T-helper 17 cell (primary cell): ENCODE data around the gene NFKBIZ. TPM values are rescaled to one million over a fixed set of nuclear protein-coding genes. Genes with fewer than 3 reads are reported as not detected.
A peak's percentile ranks its signal among the peaks of the same experiment; 100 is the strongest.
"Not testable (repeated sequence)": the region's sequence is repeated elsewhere in the genome, so short reads cannot be mapped to it uniquely, and the experiment has no call there.

Experiments used
- ATAC-seq: fragments of 150-1000 bp; cut with Tn5 transposase; 2 replicates; pipeline ENCODE4 v1.10.0; 2021; ENCODE audit warnings: mild to moderate bottlenecking, moderate library complexity
- DNase-seq, 3 donors: peaks; one replicate each; pipeline versions ENCODE4 v3.0.0 to v3.0.0-alpha.2; 2020 to 2021
- H3K9me3 ChIP-seq: one replicate; pipeline ENCODE4 v1.7.0; 2013; ENCODE audit warnings: low read length, mild to moderate bottlenecking; ENCODE audit not compliant: control insufficient read depth, poor library complexity, severe bottlenecking
- H3K27ac Mint-ChIP-seq: one replicate; pipeline ENCODE4 v1.8.0; 2022; ENCODE audit warnings: mild to moderate bottlenecking, moderate library complexity, mixed read lengths
- H3K27me3 Mint-ChIP-seq: one replicate; pipeline ENCODE4 v1.8.0; 2022; ENCODE audit warnings: mixed read lengths
- H3K36me3 Mint-ChIP-seq: one replicate; pipeline ENCODE4 v1.8.0; 2022; ENCODE audit warnings: low read depth, mixed read lengths
- H3K4me1 Mint-ChIP-seq: one replicate; pipeline ENCODE4 v1.8.0; 2022; ENCODE audit warnings: mild to moderate bottlenecking, mixed read lengths
- H3K4me3 Mint-ChIP-seq: one replicate; pipeline ENCODE4 v1.8.0; 2022; ENCODE audit warnings: mild to moderate bottlenecking, moderate library complexity, mixed read lengths
- total RNA-seq, 4 donors: library from RNA in 2 of 4; stranded (reverse) in 2 of 4; gene quantifications; one replicate each; pipeline ENCODE4 v1.2.3 and lab custom pipeline; 2022 to 2026

Gene NFKBIZ
- total RNA-seq, 2 donors from 2014 or later = 682 to 814 TPM

DNA sequence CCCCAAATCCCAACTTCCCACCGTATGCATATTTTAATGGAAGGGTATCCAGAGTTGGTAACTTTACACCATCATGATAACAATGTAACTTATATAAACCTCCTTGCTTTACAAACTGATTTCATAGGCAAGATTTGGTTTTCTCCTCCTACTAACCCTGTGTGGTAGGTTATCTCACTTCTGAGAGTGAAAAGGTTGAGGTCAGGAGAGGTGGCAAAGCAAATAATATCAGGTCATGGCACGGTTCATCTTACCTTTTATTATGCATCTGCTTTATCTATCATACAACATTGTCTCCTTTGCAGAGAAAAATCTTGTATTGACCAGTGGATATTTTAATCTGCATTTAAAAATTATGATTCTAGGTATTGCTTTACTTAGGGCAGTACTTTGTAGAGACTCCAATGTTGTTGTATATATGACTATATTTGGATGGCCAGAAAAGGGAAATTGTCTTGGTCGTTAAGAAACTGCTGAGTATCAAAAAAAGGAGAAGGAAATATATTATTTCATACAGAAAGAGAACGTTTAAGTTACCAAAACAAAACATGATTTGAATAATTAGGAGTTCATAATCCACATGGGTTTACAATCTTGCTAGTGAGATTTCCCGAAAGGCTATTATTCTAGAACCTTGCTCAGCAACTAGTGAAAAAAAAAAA, 30.4 kb downstream of the NFKBIZ start:
- DNase-seq = no peak
- no peaks in the 10 kb centered on the region for H3K9me3 ChIP-seq
- Mint-ChIP-seq H3K27me3 (no peaks in the 10 kb centered on the region), H3K4me1 (peaks cover 2% of the 10 kb centered on the region), H3K27ac (no peak overlapping the region), H3K36me3 (no peaks in the 10 kb centered on the region), H3K4me3 (no peak overlapping the region)
- no peak for ATAC-seq

GRCh38 chr3:101884776-101885175, 35.5 kb downstream of the NFKBIZ start:
- Mint-ChIP-seq H3K4me3 (no peak overlapping the region), H3K4me1 (no peaks in the 10 kb centered on the region), H3K27ac (no peak overlapping the region), H3K27me3 (no peaks in the 10 kb centered on the region), H3K36me3 (peaks cover 2% of the 10 kb centered on the region)
- DNase-seq = no peak
- ATAC-seq = no peak
- no peaks in the 10 kb centered on the region for H3K9me3 ChIP-seq

DNA sequence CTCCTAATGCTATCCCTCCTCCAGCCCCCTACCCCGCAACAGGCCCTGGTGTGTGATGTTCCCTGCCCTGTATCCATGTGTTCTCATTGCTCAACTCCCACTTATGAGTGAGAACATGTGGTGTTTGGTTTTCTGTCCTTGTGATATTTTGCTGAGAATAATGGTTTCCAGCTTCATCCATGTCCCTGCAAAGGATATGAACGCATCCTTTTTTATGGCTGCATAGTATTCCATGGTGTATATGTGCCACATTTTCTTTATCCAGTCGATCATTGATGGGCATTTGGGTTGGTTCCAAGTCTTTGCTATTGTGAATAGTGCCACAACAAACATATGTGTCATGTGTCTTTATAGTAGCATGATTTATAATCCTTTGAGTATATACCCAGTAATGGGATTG, 36.3 kb downstream of the NFKBIZ start:
- H3K27me3 Mint-ChIP-seq, H3K4me1 Mint-ChIP-seq, H3K27ac Mint-ChIP-seq, H3K36me3 Mint-ChIP-seq, ATAC-seq, H3K4me3 Mint-ChIP-seq, DNase-seq, H3K9me3 ChIP-seq: not testable (repeated sequence)

GRCh38 chr3:101886626-101887025, 37.3 kb downstream of the NFKBIZ start:
- no peak overlapping the region for H3K27ac Mint-ChIP-seq
- no peaks in the 10 kb centered on the region for H3K9me3 ChIP-seq
- ATAC-seq (no peak), DNase-seq (no peak)
- no peaks in the 10 kb centered on the region for H3K4me1 Mint-ChIP-seq
- H3K36me3 Mint-ChIP-seq = peaks cover 2% of the 10 kb centered on the region
- H3K4me3 Mint-ChIP-seq = no peak overlapping the region
- no peaks in the 10 kb centered on the region for H3K27me3 Mint-ChIP-seq

- Mint-ChIP-seq H3K27ac (no peak overlapping the region), H3K4me1 (no peaks in the 10 kb centered on the region), H3K4me3 (no peak overlapping the region), H3K36me3 (peaks cover 2% of the 10 kb centered on the region), H3K27me3 (no peaks in the 10 kb centered on the region)
- no peak for DNase-seq
- H3K9me3 ChIP-seq = no peaks in the 10 kb centered on the region
- no peak for ATAC-seq
Observed at GRCh38 chr3:101888653-101889052, 39.3 kb downstream of the NFKBIZ start.

- Mint-ChIP-seq H3K27me3 (no peaks in the 10 kb centered on the region), H3K4me3 (no peak overlapping the region), H3K4me1 (no peaks in the 10 kb centered on the region), H3K27ac (no peak overlapping the region), H3K36me3 (no peaks in the 10 kb centered on the region)
- ATAC-seq (no peak), DNase-seq (no peak)
- no peaks in the 10 kb centered on the region for H3K9me3 ChIP-seq
Observed at GRCh38 chr3:101890716-101891115, 41.4 kb downstream of the NFKBIZ start.

GRCh38 chr3:101892648-101893047, 43.3 kb downstream of the NFKBIZ start:
- no peaks in the 10 kb centered on the region for H3K27me3 Mint-ChIP-seq
- H3K4me1 Mint-ChIP-seq = no peaks in the 10 kb centered on the region
- no peaks in the 10 kb centered on the region for H3K36me3 Mint-ChIP-seq
- no peaks in the 10 kb centered on the region for H3K9me3 ChIP-seq
- DNase-seq (no peak), ATAC-seq (no peak)
- no peak overlapping the region for H3K27ac Mint-ChIP-seq
- no peak overlapping the region for H3K4me3 Mint-ChIP-seq

GRCh38 chr3:101896083-101896757, 46.9 kb downstream of the NFKBIZ start:
- no peaks in the 10 kb centered on the region for H3K9me3 ChIP-seq
- DNase-seq = no peak
- Mint-ChIP-seq H3K36me3 (no peaks in the 10 kb centered on the region), H3K4me1 (no peaks in the 10 kb centered on the region), H3K27ac (no peak overlapping the region), H3K4me3 (no peak overlapping the region), H3K27me3 (no peaks in the 10 kb centered on the region)
- no peak for ATAC-seq

DNA sequence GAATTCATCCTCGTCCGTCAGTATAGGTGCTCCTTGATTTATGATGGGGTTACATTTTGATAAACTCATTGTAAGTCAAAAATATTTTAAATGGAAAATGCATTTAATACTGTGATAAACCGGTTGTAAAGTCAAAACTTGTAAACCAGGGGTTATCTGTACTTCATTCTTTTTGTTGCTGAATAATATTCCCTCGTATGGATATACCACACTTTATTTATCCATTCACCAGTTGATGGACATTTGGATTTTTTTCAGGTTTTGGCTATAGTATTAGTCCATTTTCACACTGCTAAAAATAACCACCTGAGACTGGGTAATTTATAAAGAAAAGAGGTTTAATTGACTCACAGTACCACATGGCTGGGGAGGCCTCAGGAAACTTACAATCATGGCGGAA, 47.7 kb downstream of the NFKBIZ start:
- peaks cover 2% of the 10 kb centered on the region for H3K4me1 Mint-ChIP-seq
- H3K4me3 Mint-ChIP-seq = no peak overlapping the region
- H3K9me3 ChIP-seq = no peaks in the 10 kb centered on the region
- no peak overlapping the region for H3K27ac Mint-ChIP-seq
- no peaks in the 10 kb centered on the region for H3K27me3 Mint-ChIP-seq
- ATAC-seq (no peak), DNase-seq (no peak)
- no peaks in the 10 kb centered on the region for H3K36me3 Mint-ChIP-seq

GRCh38 chr3:101898039-101898438, 48.7 kb downstream of the NFKBIZ start:
- H3K9me3 ChIP-seq = no peaks in the 10 kb centered on the region
- ATAC-seq = no peak
- Mint-ChIP-seq H3K36me3 (no peaks in the 10 kb centered on the region), H3K27ac (no peak overlapping the region), H3K27me3 (no peaks in the 10 kb centered on the region), H3K4me1 (peaks cover 3% of the 10 kb centered on the region), H3K4me3 (no peak overlapping the region)
- DNase-seq = no peak

DNA sequence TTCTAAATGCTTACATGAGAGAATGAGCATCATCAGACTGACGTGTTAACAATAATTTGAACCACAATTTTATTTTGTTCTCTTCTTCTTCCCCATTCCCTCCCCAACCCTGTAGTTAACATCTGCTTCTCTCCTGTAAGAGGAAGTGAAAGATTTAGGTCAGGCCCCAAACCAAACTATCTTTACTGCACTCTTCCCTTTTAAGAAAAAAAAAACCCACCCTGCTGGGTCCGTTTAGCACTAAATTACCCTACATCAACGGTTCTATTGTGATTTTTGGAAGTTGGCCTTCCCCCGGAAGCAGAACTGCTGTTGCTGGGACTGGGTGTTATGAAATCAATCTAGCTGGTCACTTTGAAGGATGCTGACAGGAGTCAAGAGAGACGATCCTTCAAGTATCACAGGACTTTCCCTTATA, 49.4 kb downstream of the NFKBIZ start:
- peak; percentile 72 for ATAC-seq
- Mint-ChIP-seq H3K4me3 (no peak overlapping the region), H3K36me3 (no peaks in the 10 kb centered on the region), H3K4me1 (peaks cover 3% of the 10 kb centered on the region), H3K27me3 (no peaks in the 10 kb centered on the region), H3K27ac (no peak overlapping the region)
- DNase-seq = no peak
- H3K9me3 ChIP-seq = no peaks in the 10 kb centered on the region

DNA sequence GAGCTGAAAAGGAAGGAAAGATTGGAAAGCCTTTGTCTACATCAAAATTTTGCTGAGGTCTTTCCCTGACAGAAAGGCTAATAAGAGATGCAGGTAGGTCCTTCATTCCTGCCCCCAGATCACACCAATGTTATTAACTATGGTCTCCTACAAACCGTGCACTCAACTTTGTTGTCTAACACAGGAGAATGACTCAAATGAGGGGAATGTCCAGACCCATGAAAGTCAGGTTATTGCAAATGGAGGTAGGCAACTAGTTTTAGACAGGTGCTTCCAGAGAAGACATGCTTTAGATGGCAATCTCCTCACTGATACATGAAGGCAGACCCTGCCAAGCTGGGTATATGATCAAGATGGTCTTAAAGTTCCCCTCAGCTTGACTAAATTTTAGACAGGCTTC, 51.0 kb downstream of the NFKBIZ start:
- Mint-ChIP-seq H3K36me3 (no peaks in the 10 kb centered on the region), H3K27me3 (no peaks in the 10 kb centered on the region), H3K4me1 (peaks cover 3% of the 10 kb centered on the region), H3K27ac (no peak overlapping the region), H3K4me3 (no peak overlapping the region)
- DNase-seq (no peak), ATAC-seq (no peak)
- H3K9me3 ChIP-seq = no peaks in the 10 kb centered on the region

GRCh38 chr3:101900736-101901135, 51.4 kb downstream of the NFKBIZ start:
- ATAC-seq (no peak), DNase-seq (no peak)
- Mint-ChIP-seq H3K27me3 (no peaks in the 10 kb centered on the region), H3K4me1 (peaks cover 3% of the 10 kb centered on the region), H3K4me3 (no peak overlapping the region), H3K36me3 (no peaks in the 10 kb centered on the region), H3K27ac (no peak overlapping the region)
- H3K9me3 ChIP-seq = no peaks in the 10 kb centered on the region

DNA sequence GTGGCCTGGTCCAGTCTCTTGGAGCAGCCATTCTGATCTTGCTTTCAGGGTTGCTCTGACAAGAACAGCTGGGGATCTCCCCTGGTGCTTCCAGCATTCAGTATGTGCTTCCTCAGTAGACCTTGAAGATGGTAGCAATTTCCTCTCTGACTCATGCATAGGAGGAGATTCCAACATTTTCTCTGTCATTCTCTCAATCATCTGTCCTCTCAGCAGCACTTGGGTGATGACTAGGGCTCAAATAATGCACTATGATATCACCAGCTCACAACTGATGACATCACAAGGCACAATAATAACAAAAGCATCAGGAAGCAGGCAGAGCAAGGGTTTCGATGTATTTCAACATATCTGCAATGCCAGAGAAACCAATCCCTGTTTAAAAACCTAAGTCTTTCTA, 52.7 kb downstream of the NFKBIZ start:
- Mint-ChIP-seq H3K27me3 (no peaks in the 10 kb centered on the region), H3K4me1 (peaks cover 3% of the 10 kb centered on the region), H3K27ac (peak overlapping the region; percentile 32), H3K4me3 (no peak overlapping the region), H3K36me3 (no peaks in the 10 kb centered on the region)
- no peak for DNase-seq
- no peaks in the 10 kb centered on the region for H3K9me3 ChIP-seq
- peak; percentile 51 for ATAC-seq
